HepG2 (cell line): ENCODE measurements around the gene E2F1. TPM values are rescaled to one million over a fixed set of nuclear protein-coding genes. Genes with fewer than 3 reads are reported as not detected.

Experiments used
- CBX2 ChIP-seq, 2 experiments: fragments of 200-600 bp in 1 of 2; sonication (generic); formaldehyde crosslinking in 1 of 2; IDR thresholded peaks; 2 replicates each; pipeline versions ENCODE4 v1.7.0 to v1.8.1; 2018 to 2022; ENCODE audit warnings: low read depth in 2 of 2, low read length in 1 of 2, mild to moderate bottlenecking in 1 of 2, missing genetic modification reagents in 1 of 2
- CHD2 ChIP-seq: IDR thresholded peaks from 2 replicates; pipeline ENCODE4 v1.6.1; 2011; ENCODE audit warnings: low read depth, low read length, improper control_type of control experiment
- HBP1 ChIP-seq: IDR thresholded peaks from 2 replicates; pipeline ENCODE4 v1.6.1; 2016; ENCODE audit warnings: low read depth, control low read depth
- IKZF5 ChIP-seq: IDR thresholded peaks from 2 replicates; pipeline ENCODE4 v1.6.1; 2018; ENCODE audit warnings: missing genetic modification reagents, mild to moderate bottlenecking, missing compliant biosample characterization
- MYPOP ChIP-seq: sonication (generic); formaldehyde crosslinking; IDR thresholded peaks from 2 replicates; pipeline ENCODE4 v1.8.1; 2023; ENCODE audit warnings: mild to moderate bottlenecking, moderate library complexity, missing genetic modification reagents
- MZF1 ChIP-seq: sonication (generic); formaldehyde crosslinking; IDR thresholded peaks from 2 replicates; pipeline ENCODE4 v1.8.1; 2023; ENCODE audit warnings: mild to moderate bottlenecking, missing genetic modification reagents, borderline replicate concordance
- REPIN1 ChIP-seq: sonication (generic); formaldehyde crosslinking; IDR thresholded peaks from 2 replicates; pipeline ENCODE4 v1.8.0; 2022; ENCODE audit warnings: missing genetic modification reagents, low read depth, mild to moderate bottlenecking, borderline replicate concordance
- SMARCC2 ChIP-seq: fragments of 450-650 bp; IDR thresholded peaks from 2 replicates; pipeline ENCODE4 v1.6.1; 2017; ENCODE audit warnings: antibody characterized with exemption, mild to moderate bottlenecking
- SOX13 ChIP-seq, 3 experiments: fragments of 450-650 bp in 1 of 3; sonication (generic) in 1 of 3; formaldehyde crosslinking in 1 of 3; IDR thresholded peaks in 2 of 3; conservative IDR thresholded peaks in 1 of 3; 2 replicates each; pipeline versions ENCODE4 v1.5.0 to v1.6.1; 2016 to 2020; ENCODE audit warnings: antibody characterized with exemption in 1 of 3, mild to moderate bottlenecking in 1 of 3, missing compliant biosample characterization in 1 of 3, missing genetic modification reagents in 1 of 3, moderate library complexity in 1 of 3
- SPEN ChIP-seq: sonication (generic); formaldehyde crosslinking; IDR thresholded peaks from 2 replicates; pipeline ENCODE4 v1.5.1; 2020; ENCODE audit warnings: low read depth, mild to moderate bottlenecking, missing genetic modification reagents
- ZBTB21 ChIP-seq: sonication (generic); formaldehyde crosslinking; IDR thresholded peaks from 2 replicates; pipeline ENCODE4 v1.4.0; 2020; ENCODE audit warnings: missing genetic modification reagents
- ZFP1 ChIP-seq: IDR thresholded peaks from 2 replicates; pipeline ENCODE4 v1.6.1; 2016
- ZNF142 ChIP-seq: sonication (generic); formaldehyde crosslinking; IDR thresholded peaks from 2 replicates; pipeline ENCODE4 v1.4.0; 2020; ENCODE audit warnings: missing genetic modification reagents
- ZNF543 ChIP-seq: sonication (generic); formaldehyde crosslinking; IDR thresholded peaks from 2 replicates; pipeline ENCODE4 v1.4.0; 2020; ENCODE audit warnings: mild to moderate bottlenecking, missing genetic modification reagents
- ZNF574 ChIP-seq: sonication (generic); formaldehyde crosslinking; IDR thresholded peaks from 2 replicates; pipeline ENCODE4 v1.4.0; 2020; ENCODE audit warnings: missing genetic modification reagents
- polyA plus RNA-seq, 8 experiments: library from polyadenylated mRNA; depleted of rRNA in 3 of 8; stranded (reverse) in 7 of 8; unstranded in 1 of 8; fragments of >200 nt; fragmentation: Illumina TruSeq in 4 of 8; extraction: Trizol in 4 of 8; gene quantifications; 2 replicates each; pipeline versions ENCODE4 v1.2.1 to v1.2.3, GENCODE V29; 2011 to 2016; ENCODE audit warnings: low read depth in 4 of 8, missing spikeins in 1 of 8, mixed read lengths in 1 of 8; ENCODE audit not compliant: insufficient read depth in 1 of 8
- total RNA-seq, 5 experiments: library from RNA; depleted of rRNA; stranded (reverse); fragments of >200 nt; fragmentation: Illumina TruSeq; extraction: Trizol; gene quantifications; 2 replicates each; pipeline ENCODE4 v1.2.3, GENCODE V29; 2016; ENCODE audit warnings: low read depth in 1 of 5

The E2F1 gene
- total and polyA plus RNA-seq, 2 of the 13 experiments (the other 11 are each of a cell fraction or from before 2014, with no cell fraction given), result 25.5 to 39.4 TPM

GRCh38 chr20:33721391-33722140 lies 35.4 kb upstream of the E2F1 start (continued):
- no peak for TF ChIP-seq ZNF142
- no peak for TF ChIP-seq ZFP1 (CRISPR knock-in tag)
- TF ChIP-seq SOX13 (IDR thresholded peaks at IDR 0.05), result no peak
- peak in 1 of 2 experiments; percentile 46; a peak in 2 of 4 replicates for TF ChIP-seq SOX13 (CRISPR knock-in tag; conservative IDR thresholded peaks at IDR 0.05 in 1 of 2, IDR thresholded peaks at IDR 0.05 in 1 of 2)
- TF ChIP-seq SMARCC2, result no peak
- TF ChIP-seq REPIN1 (CRISPR knock-in tag), result no peak
- peak; percentile 35; the same call in 1 of the 2 replicates for TF ChIP-seq SPEN (CRISPR knock-in tag)
- TF ChIP-seq IKZF5 (CRISPR knock-in tag), result 0 out of 2 replicates have a peak, but pooled peaks have one; percentile 19
- no peak for TF ChIP-seq MZF1 (CRISPR knock-in tag)
- TF ChIP-seq CBX2 (IDR thresholded peaks at IDR 0.05; ENCODE audit: low read depth, low read length), result no peak
- no peak for TF ChIP-seq CBX2 (CRISPR knock-in tag; IDR thresholded peaks at IDR 0.05; ENCODE audit: low read depth)
- TF ChIP-seq ZNF543 (CRISPR knock-in tag), result no peak
- TF ChIP-seq ZNF574 (CRISPR knock-in tag), result no peak
- TF ChIP-seq HBP1 (CRISPR knock-in tag), result no peak
- TF ChIP-seq MYPOP (CRISPR knock-in tag), result no peak
- no peak for TF ChIP-seq CHD2
- TF ChIP-seq ZBTB21 (CRISPR knock-in tag), result peak; percentile 82
